Measurements from ENCODE around the gene OGFR. TPM values are rescaled to one million over a fixed set of nuclear protein-coding genes. Genes with fewer than 3 reads are reported as not detected.

OGFR gene
- total RNA-seq, 1 experiment from 2014 or later: 80.1 TPM

- H3K36me3 Mint-ChIP-seq (ENCODE audit: insufficient read depth, unreplicated experiment): peaks cover 25% of the 10 kb centered on the region
- intact Hi-C loops (cut with micrococcal nuclease; ENCODE audit: unreplicated experiment): no loop called here
- no peak for DNase-seq
- TF ChIP-seq CTCF (IDR thresholded peaks at IDR 0.05; ENCODE audit: unreplicated experiment): no peak
- peaks cover 3% of the 10 kb centered on the region for H3K9me3 Mint-ChIP-seq (ENCODE audit: low read depth, unreplicated experiment)
- no peak overlapping the region for H3K4me3 Mint-ChIP-seq (ENCODE audit: low read depth, unreplicated experiment)
- CTCF ChIA-PET: interaction anchor here (0.6 kb wide), 1 partner anchor 421 kb away, joined by 3 read pairs; no protein-coding TSS in a partner anchor
- H3K27me3 Mint-ChIP-seq (ENCODE audit: unreplicated experiment): peaks cover 63% of the 10 kb centered on the region
- BruUV-seq (replicated peaks): no TSS peak
- H3K27ac Mint-ChIP-seq (ENCODE audit: unreplicated experiment): no peak overlapping the region
- peaks cover 41% of the 10 kb centered on the region for H3K4me1 Mint-ChIP-seq (ENCODE audit: low read depth, unreplicated experiment)
Measured at GRCh38 chr20:62772619-62772989, 32.0 kb upstream of the OGFR start.

- no peak for DNase-seq
- no TSS peak for BruUV-seq (replicated peaks)
- no peak for TF ChIP-seq CTCF (IDR thresholded peaks at IDR 0.05; ENCODE audit: unreplicated experiment)
- Mint-ChIP-seq H3K36me3 (ENCODE audit: insufficient read depth, unreplicated experiment) (peaks cover 22% of the 10 kb centered on the region), H3K27ac (ENCODE audit: unreplicated experiment) (no peak overlapping the region), H3K27me3 (ENCODE audit: unreplicated experiment) (peaks cover 57% of the 10 kb centered on the region), H3K4me1 (ENCODE audit: low read depth, unreplicated experiment) (peaks cover 36% of the 10 kb centered on the region), H3K9me3 (ENCODE audit: low read depth, unreplicated experiment) (peaks cover 3% of the 10 kb centered on the region), H3K4me3 (ENCODE audit: low read depth, unreplicated experiment) (no peak overlapping the region)
- CTCF ChIA-PET: interaction anchor here (0.6 kb wide), 1 partner anchor 420 kb away, joined by 3 read pairs; no protein-coding TSS in a partner anchor
- intact Hi-C loops (cut with micrococcal nuclease; ENCODE audit: unreplicated experiment): no loop called here
Measured at GRCh38 chr20:62772990-62773844, 31.4 kb upstream of the OGFR start.

DNA sequence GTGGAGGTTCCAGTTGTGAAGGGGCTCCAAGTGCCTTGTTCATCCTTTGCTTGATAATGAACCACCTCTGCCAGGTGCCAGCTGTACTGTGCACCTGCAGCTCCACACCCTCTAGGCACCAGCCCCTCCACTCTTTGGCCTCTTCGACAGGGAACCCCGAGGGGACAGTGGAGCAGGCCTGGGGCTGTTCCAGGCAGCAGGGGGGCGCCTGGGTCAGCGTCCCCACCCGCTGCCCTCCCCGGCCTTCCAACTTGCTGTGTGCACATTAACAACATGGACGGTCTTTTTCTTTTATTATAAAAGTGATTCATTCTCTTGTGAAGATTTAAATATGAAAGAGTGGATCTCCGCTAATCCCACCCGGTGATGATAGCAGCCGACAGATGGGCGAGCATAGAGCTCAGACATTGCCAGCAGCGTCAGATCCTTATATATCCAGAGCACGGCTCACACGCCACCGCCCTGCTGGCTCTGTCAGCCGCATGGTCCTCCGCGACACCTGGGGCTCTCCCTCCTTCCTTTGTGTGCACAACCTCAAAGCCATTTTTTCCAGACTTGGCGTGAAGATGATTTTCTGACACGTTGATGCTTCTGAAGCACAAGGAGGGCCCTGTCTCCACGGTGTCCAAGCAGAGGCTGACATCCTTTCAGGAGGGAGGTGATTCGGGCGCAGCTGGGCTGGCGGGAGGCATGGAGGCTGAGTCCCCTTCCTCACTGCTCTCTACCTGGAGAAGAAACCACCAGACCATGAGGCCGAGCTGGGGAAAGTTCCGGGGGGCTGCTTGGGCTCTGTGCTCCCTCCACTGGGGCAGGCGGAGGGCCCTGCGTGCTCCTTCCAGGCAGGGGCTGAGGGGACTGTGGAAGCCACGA lies 30.6 kb upstream of the OGFR start:
- peaks cover 18% of the 10 kb centered on the region for H3K36me3 Mint-ChIP-seq (ENCODE audit: insufficient read depth, unreplicated experiment)
- CTCF ChIA-PET: no interaction called here
- no peak overlapping the region for H3K27ac Mint-ChIP-seq (ENCODE audit: unreplicated experiment)
- no peak for TF ChIP-seq CTCF (IDR thresholded peaks at IDR 0.05; ENCODE audit: unreplicated experiment)
- H3K9me3 Mint-ChIP-seq (ENCODE audit: low read depth, unreplicated experiment): peaks cover 3% of the 10 kb centered on the region
- peaks cover 27% of the 10 kb centered on the region for H3K4me1 Mint-ChIP-seq (ENCODE audit: low read depth, unreplicated experiment)
- no TSS peak for BruUV-seq (replicated peaks)
- intact Hi-C loops (cut with micrococcal nuclease; ENCODE audit: unreplicated experiment): no loop called here
- H3K4me3 Mint-ChIP-seq (ENCODE audit: low read depth, unreplicated experiment): no peak overlapping the region
- no peak for DNase-seq
- peaks cover 56% of the 10 kb centered on the region for H3K27me3 Mint-ChIP-seq (ENCODE audit: unreplicated experiment)

GRCh38 chr20:62774762-62775161 lies 29.9 kb upstream of the OGFR start:
- no TSS peak for BruUV-seq (replicated peaks)
- H3K27ac Mint-ChIP-seq (ENCODE audit: unreplicated experiment): no peak overlapping the region
- H3K4me3 Mint-ChIP-seq (ENCODE audit: low read depth, unreplicated experiment): no peak overlapping the region
- H3K27me3 Mint-ChIP-seq (ENCODE audit: unreplicated experiment): peaks cover 56% of the 10 kb centered on the region
- peaks cover 23% of the 10 kb centered on the region for H3K4me1 Mint-ChIP-seq (ENCODE audit: low read depth, unreplicated experiment)
- intact Hi-C loops (cut with micrococcal nuclease; ENCODE audit: unreplicated experiment): no loop called here
- H3K36me3 Mint-ChIP-seq (ENCODE audit: insufficient read depth, unreplicated experiment): peaks cover 18% of the 10 kb centered on the region
- DNase-seq: no peak
- H3K9me3 Mint-ChIP-seq (ENCODE audit: low read depth, unreplicated experiment): peaks cover 3% of the 10 kb centered on the region
- CTCF ChIA-PET: interaction anchor here (0.8 kb wide), 1 partner anchor 10 kb away, joined by 3 read pairs; no protein-coding TSS in a partner anchor
- TF ChIP-seq CTCF (IDR thresholded peaks at IDR 0.05; ENCODE audit: unreplicated experiment): no peak

All from Calu3 (cell line).